Fibroblast of skin of left biceps (primary cell): ENCODE measurements around the gene TIMP3.

Experiments used
- DNase-seq, 2 experiments: peaks; one replicate each; pipeline ENCODE4 v3.0.0-alpha.2; 2013; ENCODE audit warnings: low read depth in 2 of 2

TIMP3 gene

DNA sequence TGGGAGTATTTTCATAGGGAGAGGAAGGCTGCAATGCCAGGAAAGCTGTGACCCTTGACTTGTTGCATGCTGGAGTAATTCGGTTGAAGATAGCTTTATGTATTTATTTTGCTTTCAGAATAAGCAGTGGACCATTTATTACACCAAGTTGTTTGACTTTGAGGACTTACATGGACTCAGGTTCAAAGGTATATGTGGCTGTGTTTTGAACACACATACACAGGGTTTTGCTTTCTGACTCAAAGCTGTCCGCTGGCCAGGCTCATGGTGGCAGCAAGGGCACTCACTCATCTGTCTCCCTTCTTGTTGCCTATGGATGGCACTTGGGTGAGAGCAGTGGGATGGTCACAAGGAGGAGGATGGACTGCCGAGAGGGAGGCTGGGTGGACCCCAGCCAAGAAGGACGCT lies 6.5 kb downstream of the TIMP3 start:
- no peak for DNase-seq

DNA sequence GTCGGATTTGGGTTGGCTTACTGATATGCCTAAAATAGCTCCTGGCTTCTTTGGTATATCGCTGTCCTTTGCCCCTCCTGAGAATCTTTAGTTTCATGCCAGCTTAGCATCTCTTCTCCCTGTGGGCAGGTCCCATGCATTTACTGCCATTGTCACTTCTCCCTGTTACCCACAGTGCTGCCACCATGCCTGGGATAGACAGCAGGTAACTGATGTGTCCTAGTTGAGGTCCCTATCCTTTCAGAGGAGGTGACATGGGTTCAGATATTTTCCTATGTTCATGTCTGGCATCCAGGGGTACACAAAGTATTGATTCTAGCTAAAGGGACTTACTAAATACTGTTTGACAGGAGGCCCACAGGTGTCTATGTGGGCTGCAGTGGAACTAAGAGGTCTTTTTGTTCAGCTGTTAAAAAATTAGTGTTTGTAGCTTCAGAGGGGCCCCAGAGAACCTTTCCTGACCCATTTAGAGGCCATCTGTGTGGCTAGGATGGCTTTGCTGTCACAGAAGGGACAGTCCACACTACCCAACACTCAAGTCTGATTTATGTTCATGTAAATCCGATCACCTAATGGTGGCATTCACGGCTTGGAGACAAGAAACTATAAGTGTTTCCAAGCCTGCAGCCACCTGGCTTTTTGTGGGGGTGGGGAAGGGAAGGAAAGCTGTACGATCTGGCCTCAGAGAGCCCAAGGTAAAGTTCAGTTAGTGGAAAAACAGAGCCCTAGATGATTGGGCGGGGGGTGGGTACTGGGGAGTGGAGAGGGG lies 8.5 kb downstream of the TIMP3 start:
- no peak for DNase-seq

DNA sequence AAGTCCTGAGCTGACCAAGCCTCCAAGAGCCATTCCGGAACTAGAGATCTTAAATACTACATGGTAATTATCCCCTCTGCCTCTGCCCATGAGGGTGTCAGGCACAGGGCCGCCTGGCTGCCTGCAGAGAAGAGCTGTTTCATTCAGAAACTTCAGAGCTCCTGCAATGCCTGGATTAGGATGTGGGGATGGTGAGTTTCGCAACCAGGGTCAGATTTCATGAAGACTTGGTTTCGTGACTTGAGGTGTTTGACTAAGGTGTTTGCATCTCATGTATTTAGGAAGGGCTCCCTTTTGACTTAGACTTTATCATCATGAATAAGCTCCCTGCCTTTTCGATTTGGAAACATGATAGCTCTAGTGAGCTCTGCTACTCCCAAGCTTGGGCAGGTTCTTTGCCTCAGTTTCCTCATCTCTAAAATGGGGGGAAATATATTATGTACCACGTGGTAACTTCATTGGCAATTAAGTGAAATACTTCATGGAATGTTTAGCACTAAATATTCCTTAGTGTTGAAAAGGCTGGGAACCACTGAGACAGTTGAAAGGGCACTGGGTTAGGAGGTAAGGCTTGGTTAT lies 9.1 kb downstream of the TIMP3 start:
- DNase-seq = no peak

DNA sequence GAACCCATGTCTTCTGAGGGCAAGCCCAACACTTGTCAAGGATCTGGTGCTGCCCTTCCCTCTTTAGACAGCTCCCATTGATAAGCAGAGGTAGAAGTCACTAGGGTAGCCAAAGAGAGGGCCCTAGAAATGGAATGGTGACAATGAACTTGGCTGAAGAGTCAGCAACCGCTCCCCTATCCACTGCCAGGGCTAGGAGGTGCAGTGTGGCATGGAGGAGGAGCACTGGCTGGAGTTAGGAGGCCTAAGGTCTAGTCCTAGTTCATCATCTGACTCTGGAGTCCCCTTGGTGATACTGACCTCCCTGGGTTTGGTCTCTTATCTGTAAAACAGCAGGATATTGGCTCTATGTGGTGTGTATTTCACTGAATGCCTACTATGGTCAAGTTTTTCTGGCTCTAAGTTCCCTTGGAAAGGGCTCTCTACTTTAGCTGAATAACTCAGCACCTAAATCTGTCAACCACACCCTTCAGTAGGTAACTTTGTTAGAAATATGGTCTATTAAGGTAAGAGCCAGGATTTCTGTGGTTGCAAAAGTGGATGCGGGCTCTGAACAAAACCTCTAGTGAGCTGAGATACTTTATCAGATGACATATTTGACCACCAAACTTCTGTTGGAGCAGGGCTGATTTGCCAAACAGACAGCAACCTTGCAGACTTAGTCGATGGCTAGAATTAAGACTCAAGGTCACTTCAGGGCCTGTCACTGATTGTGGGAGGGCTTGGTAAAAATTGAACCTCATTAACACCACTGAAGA lies 10.5 kb downstream of the TIMP3 start:
- DNase-seq = no peak

DNA sequence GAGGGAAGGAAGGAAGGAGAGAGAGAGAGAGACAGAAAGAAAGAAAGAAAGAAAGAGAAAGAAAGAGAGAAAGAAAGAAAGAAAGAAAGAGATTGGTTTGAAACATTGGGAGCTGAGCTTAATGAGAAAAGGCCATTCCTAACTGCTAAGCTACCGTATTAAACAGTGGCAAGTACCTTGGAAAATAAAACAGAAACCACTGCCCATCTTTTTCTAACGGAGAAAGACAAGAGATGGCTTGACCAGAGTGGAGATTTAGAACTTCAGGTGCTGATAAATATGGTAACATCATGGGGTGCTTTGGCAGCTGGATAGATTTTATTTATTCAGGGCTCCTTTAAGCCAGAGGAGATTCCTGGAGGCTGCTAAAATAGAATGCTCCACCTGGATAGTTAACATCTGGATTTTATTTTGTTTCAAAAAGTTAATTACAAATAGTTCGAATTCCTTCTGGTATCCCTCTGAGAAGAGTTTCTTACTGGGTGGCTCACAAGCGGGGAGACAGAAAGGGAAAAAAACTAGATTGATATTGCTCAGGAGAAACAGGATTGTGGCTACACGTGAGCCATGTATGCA lies 12.9 kb downstream of the TIMP3 start:
- DNase-seq = no peak

DNA sequence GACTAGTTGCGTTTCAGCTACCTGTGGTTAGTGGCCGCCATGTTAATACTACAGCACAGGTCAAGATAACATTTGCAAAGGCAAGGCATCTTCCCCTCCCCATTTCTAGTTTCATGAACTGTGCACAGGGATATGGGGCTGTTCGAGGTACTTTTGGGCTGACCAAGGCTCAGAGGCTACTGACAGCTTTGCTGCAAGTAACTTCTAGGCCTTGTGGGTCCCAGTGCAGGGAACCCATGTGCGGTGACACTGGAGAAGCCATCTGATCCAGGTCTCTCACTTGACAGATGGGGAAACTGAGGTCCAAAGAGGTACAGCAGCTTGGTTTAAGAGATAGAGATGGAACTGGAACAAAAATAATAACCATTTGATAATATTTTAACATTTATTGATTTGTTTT lies 13.6 kb downstream of the TIMP3 start:
- no peak for DNase-seq

DNA sequence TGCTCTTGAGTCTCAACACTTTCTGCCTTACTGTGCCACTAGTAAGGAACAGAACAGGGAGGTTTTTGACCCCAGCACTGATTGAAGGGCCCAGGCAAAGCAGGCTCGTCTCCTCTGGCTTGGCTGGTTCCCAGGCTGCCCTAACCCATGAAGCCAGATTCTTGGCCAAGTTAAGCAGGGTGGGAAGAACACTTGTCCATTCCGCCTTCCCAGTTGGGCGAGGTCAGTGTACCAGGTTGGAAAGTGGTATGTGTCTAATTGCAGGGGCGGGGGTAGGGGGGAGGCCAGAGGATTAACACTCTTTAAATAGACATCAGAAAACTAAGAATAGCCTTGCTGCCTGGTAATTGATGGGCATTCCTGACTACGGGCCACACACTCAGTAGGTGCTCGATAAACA lies 14.4 kb downstream of the TIMP3 start:
- no peak for DNase-seq

DNA sequence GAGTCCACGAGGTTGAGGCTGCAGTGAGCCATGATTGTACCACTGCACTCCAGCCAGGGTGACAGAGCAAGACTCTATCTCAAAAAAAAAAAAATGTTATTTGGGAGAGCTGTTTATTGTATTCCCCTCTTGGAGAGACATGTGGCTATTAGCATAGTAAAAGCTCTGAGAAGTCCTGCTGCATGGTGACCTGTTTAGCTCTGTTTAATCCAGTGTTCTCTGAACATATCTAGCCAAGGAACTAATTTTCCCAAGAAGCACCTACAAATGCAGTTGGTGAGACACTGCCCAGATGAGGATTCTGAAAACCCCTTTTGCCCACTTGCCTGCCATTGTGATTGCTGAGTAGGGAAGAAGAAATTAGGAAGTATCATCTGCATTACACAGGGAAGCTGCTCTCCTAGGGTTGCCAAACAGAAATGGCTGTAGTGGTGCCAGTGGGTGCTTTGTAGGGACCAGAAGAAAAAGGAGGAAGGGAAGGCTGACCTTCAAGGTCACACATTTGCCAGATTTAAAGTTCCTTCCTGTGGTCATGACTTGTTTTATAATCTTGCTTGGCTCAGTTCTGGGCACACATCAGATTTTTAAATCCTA lies 15.7 kb downstream of the TIMP3 start:
- DNase-seq = no peak

DNA sequence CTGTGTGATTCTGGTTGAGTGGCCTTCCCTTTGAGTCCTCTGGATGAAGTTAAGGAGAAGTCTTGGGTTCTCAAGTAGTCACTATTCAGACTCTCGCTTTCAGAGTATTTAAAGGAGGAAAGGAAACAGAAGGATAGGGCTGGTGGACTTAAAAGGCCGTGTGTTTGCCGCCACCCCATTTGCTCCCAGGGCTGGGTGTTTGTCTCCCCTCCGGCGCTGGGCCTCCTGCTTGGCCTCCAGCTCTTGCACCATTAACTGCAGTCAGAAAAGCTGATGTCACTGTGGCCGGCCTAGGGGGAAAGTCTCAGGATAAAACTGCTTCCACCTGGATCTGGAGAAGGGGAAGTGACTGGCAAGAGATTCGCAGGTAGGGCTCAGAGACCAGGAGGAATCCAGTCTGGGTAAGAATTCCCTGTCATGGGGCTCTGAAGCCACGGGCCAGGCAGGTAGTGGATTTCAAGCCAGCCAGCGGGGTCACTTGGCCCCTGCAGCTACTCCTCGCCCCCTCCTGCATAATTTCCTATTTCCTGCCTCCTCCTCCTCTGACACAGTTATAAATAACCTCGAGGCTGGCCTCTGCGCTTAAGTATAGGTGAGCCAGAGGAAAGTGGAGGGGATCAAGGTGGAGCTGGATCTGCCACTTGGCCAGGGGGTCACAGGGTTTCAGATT lies 17.1 kb downstream of the TIMP3 start:
- DNase-seq = no peak

DNA sequence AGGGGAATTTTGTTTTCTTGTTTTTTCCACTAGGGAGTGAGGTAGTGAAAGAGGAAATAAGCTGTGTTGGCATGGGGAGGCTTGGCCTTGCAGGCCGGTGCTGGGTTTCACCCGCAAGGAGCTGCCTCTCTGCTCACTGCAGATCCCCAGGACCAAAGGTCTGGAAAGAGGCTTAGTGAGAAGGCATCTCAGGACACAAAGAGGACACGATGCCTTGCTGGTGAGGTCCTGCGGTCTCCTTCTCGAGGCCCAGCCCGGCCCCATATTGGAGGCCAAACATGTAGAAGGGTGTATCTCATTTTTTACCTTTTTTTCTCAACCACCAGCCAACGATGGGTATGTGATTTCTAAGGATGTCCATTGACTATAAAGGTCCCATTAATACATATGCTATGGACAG lies 17.6 kb downstream of the TIMP3 start:
- no peak for DNase-seq

DNA sequence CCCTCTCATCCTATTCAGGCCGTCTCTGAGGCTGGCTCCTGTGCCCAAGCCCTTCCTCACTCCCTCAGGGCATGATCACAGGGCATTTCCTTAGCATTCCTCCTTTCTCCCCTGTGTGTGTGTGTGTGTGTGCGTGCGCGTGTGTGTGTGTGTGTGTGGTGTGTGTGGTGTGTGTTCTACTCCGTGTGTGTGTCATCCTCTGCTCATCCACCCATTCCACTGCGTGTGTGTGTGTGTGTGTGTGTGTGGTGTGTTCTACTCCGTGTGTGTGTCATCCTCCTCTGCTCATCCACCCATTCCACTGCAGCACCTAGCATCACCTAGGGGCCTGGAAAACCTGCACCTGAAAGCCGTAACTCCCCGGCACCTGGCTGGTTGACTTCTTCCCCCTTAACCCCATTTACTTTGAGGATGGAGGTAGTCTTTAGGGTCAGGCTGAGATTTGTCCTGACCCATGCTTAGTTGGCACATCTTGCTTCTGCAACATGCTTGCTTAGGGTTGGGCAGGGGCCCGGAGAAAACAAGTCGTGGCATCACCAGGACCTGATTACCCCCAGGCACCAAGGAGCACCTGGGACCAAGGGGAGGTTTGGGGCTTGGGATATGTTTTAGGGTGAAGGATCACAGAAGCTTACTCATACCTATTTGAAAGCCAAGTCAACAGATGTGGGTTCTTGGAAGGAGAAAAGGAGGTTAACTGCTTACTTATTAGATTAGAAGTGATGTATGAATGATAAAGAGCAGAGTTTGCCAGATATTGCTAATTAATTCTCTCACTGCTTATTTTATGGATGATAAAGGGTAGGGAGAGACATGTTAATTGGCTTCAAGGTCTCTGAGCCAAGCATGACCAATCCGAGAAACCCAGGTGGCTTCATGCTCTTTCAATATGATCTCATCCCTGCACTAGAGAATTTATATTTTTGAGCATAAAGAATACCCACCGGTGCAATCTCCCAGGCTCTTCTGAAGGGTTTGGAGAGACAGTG lies 18.9 kb downstream of the TIMP3 start:
- no peak for DNase-seq

DNA sequence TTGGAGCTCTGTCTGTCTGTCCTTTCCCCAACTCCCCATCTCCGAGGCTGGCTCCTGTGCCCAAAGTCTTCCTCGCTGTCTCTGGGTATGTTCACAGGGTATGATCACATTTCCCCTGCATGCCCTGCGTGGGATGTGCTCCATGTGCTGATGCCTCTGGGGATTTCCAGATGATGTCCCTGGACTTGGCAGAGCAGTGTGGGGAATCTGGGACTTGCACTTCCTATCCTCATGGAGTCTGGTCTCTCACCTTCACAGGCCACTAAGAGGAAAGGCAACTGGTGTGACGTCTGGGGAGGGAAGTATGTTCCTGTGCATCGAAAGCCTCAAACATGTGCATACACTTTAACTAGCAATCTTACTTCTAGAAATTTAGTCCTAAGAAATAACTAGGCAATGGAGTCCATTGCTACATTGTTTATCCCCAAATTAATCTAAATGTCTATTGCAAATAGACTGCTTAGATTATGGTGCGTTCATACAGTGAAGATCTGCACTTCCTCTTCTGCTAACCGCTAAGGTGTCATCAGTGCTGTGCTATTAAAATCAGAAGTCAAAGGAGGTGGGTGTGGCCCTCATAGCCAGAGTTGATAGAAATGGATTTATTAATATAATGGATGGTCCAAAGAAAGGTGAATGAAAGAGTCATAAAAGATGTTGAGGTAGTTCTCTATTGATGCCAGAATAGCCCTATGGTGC lies 20.8 kb downstream of the TIMP3 start:
- DNase-seq = no peak

DNA sequence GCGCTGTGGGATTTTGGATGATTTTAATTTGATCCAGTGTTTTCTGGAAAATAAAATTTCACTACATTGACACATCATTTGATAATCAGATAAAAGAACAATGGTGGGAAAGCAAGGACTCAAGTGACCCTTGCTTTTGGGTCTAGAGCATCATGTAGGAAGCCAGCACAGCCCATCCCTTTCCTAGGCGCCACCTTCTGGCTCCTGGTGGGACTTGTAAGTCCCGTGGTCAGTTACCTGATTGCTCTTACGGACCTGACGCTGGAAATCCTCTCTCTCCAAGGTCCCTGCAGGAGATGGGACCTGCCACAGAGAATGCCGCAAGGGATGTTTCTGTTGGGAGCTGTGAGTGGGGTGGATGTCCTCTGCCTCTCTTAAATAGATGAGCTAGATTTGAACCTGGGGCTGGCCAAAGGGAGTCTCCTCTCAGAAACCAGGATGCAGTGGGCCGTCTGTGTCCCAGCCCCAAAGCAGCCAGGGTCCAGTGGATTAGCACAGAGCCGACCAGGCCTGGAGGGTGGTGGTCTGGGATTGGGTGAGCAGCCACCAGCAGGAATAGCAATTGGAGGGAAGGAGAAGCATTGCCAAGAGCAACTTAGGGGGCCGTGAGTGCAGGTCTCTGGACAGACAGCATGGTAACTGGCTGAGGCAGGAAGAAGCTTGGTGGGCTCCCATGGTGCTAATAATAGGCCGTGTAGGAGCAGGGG lies 21.7 kb downstream of the TIMP3 start:
- no peak for DNase-seq

DNA sequence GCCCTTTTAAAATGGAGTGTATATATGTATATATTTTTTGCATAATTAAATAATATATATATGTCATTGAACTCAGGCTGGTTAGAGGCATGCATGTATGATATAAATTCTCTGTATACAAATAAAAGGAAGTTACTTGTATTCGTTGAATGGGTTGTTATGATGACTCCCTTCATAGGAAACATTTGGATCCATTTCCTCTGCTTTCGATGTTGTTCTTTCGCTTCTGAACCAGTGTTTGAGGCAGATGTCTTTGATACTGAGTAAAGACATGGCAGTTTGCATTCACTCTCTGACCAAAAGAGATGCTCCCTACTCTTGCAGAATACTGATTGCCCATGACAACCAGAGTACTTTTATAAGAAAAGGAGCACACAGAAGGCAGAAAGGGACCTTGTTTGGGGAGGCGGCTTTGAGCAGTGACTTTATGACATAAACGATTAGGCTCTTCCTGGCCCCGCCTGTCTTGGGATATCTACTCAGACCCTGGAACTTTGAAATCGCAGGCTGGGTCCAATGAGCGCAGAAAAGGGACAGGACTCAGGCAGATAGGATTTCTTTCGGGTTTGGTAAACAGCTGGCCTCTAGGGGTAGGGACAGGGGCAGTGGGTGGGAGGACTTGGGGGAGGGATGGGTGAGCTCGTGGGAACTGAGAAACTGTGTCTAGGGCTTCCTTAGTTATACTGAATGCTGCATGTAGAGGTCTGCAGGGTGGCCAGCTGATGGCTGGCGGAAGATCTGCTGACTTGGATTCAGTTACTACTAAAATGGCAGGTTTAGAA lies 23.2 kb downstream of the TIMP3 start:
- no peak for DNase-seq

DNA sequence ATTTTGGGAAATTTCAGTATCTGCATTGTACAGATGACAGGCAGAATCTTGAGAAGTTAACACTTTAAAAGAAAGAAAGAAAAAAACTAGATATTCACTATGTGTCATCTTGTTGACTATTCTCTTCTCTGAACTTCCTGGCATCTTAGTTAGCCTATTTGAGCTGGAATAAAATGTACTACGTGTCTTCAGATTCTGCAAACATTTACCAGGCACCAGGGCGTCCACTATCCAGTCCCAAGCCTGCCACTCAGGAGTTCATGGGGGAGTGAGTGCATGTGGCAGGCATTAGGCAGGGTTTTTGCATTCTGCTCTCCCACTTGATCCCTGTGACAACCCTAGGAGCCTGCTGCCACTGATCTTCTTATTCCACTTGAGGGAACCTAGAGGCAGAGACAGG lies 25.0 kb downstream of the TIMP3 start:
- no peak for DNase-seq

DNA sequence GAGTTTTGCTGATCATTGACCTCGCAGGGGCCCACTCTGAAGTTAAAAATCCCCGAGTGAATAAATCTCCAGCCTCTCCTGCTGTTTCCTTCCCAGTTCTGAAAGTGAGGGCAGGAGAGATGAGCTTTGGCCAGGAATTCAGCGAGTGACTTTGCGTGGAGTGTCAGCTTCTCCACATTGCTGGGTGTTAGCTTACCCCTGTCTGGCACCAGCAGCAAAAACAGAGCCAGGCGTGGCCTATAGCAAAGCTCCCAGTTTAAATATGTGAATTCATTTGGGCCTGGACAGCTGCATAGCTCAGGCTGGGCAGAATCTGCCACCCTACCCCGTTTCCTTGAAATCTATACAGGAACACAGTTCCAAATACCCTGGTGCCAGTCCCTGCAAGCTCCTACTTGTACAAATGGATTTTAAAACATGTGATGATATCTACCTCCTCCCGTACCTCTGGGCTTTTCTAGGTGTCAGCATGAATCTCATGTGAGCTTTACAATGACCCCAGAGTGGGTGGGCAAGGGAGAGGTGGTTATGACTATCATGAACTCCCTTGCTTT lies 25.6 kb downstream of the TIMP3 start:
- no peak for DNase-seq

DNA sequence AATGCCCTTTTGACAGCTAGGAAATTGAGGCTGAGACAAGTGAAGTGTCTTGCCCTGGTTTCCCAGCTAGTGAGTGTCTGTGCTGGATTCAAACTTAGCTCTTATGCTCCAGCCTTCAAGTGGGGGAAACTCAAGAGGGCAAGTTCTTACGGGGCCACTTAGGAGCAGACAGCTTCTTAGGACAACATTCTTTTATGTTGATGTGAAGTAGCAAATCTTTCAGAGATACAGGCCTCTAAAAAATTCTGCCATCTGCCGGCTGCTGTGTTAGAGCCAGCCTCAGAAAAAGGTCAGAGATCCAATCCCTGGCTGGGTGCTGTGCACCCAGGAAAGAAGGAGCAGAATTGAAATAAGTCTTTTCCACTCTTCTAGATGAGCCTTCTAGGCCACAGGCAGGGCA lies 26.6 kb downstream of the TIMP3 start:
- no peak for DNase-seq

DNA sequence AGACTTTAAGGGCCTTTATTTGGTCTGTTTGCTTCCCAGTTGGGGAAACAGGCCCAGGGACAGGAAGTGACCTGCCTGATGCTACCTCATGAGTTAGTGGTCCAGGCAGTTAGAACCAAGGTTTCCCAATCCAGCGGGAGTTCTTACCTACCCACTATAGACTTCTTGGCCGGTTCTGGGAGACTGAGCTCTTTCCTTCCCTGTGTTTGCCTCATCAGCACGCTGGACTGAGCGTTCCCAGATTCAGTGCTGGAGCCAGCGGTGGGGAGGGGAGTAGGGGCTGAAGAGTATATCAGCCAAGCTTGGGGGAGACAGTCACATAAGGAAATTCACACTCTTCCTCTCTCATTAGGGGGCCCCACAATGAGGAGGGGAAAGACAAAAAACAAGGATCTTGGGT lies 27.1 kb downstream of the TIMP3 start:
- no peak for DNase-seq
